LoVo (cell line): ENCODE results near the gene TNS1.

ENCODE experiments used
- DNase-seq: peaks from one replicate; pipeline ENCODE4 v3.0.0-alpha.2; 2016; ENCODE audit warnings: low spot score

The TNS1 gene

DNA sequence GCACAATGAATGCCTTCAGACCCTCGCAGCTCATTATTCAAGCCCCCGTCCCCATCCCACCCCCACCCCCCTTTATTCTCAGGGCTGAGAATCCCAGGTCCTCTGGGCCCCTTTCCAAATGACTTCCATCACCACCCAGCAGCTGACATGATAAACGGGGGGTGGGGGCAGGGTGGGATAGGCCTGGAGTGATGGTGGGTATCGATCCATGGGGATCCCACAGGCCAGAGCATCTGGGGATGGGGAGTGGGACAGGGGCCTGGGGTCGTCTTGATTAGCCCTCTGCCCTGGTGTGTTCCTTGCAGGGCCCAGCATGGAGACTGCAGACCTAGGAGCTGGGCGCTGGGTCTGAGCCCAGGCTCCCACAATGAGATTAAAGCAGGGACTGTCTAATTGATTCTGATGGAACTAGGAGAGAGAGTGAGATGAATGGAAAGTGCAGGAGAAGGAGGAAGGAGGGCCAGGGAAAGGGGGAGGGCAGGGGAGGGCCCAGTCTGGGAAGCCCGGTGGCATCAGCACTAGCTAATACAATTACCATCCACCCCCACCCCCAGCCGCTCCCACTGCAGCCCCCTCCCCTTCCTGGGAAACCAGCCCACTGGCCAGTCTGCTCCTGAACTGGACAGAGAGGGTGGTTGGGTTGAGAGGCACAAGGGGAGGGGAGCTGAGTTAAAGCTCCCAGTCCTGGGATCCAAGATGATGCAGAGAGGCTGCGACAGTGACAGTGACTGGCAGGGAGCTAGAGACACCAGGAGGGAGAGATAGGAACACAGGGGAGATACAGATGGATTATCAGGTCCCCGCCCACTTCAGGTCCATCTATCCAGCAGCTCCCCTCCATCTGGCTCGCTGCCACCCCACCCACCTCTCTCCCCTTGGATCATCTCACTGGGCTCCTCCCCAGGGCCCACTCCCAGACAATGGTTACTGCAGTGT lies 13.1 kb upstream of the TNS1 start:
- DNase-seq = no peak

DNA sequence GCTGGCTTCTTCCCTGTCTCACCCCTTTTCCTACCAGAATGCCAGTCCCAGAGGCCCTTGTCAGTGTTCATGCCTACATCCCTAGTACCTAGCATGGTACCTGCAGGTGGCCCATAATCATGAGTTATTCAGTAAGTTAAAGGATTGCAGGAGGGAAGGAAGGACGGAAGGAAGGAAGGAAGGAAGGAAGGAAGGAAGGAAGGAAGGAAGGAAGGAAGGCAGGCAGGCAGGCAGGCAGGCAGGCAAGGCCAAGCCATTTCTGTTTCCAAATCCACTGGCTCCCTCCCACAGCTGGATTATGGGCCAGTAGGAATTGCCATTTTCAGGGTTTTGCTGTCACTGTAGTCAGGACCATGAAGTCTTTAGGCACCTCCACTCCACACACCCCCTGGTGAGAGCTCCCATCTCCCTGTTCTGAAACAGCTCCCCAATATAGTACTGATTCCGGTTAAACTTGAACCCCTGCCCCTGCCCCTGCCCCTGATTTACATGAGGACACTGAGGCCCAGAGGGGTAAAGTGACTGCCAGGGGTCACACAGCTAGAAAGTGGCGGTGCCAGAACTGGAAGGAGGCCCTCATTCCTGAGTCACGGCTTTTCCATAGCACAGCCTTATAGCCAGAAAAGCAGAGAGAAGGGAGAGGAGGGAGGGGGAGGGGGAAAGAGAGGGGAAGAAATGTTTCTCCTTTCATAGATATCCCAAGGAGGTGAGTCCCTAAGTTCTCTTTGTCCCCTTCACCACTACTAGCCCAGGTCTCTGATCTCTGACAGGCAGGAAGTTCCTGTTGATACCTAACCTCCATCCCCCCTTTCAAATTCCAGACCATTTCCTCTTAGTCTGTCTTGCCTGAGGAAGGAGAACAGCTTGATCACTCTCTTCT lies 12.2 kb upstream of the TNS1 start:
- no peak for DNase-seq

DNA sequence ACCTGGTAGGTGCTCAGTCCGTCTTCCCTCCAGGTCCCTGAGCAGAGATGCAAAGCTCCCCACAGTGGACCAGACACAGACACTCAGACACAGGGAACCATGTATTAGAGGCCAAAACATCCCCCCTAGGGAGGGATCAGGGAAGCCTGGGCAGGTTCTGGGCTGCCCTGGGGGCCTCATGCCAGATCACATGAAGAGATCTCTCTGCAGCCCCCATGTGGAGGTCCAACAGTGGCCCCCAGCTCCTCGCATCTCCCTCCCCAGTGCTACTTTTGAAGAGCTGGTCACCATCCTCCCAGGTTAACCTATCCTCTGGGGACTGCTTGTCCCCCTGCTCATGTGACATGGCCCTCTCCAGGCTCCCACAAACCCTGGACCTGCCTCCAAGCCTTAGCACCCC lies 10.5 kb upstream of the TNS1 start:
- DNase-seq = no peak

DNA sequence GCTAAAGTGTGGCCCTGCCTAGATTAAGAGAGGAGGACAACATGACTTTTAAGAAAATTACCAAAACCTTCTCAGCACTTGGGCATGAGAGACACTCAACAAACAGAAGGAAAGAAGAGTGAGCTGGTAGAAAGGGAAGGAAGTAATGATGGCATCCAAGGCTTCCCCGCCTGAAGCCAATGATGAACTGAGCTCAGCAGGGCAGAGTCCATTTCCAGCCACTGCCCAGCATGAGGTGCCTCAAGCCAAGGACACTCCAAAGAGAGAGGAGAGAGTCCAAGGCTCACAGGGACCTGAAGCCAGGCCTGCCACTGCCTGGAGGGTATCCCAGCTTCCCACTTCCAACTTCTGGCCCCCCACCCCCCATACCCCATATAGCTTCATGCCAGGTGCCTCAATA lies 9.5 kb upstream of the TNS1 start:
- DNase-seq = no peak

DNA sequence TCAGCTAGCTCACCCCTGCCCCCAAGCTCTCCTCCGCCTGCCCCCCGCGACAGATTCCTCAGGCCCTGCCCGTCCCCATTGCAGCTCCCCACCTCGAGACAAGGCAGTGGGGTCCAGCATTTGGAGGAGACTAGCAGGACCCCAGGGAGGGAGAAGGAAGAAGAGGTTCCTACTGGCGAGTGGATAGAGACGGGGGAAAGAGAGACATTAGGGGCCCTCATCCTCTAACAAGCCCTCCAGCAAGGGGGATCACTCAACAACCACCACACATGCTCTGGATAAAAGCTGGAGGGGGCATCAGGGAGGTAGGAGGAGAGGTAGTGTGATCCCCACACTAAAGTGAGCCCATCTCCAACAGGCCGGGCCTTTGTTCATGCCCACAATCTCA lies 8.9 kb upstream of the TNS1 start:
- DNase-seq = no peak

DNA sequence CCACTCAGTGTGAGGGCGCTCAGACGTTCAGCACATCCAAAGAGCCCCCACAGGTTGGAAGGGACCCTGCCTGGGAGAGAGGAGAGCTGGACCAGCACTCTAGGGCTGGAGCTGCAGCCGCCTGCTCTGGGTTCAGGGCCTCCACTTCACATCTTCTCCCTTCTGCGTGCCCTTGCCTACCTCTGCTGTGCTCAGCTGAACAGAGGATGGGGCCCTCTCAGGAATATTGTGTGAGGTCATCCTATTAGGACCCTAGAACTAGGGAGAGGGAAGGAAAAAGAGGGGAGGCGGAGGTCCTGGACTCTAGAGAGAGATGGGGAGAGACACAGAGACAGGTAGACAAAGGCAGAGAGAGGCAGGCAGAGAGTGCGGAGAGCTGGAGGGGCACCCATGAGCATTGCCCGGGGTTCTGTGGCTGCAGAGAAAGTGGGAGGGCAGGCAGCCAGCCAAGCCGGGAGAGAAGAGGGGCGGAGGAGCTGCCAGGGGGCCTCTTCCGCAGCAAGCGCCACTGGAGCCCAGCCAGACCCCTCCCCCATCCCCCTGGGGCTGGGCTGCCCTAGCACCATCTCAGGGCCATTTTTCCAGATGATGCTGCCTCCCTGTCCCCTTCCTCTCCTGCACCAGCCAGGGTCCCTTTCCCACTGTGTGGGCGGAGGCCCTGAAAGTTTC lies 8.3 kb upstream of the TNS1 start:
- DNase-seq = no peak

DNA sequence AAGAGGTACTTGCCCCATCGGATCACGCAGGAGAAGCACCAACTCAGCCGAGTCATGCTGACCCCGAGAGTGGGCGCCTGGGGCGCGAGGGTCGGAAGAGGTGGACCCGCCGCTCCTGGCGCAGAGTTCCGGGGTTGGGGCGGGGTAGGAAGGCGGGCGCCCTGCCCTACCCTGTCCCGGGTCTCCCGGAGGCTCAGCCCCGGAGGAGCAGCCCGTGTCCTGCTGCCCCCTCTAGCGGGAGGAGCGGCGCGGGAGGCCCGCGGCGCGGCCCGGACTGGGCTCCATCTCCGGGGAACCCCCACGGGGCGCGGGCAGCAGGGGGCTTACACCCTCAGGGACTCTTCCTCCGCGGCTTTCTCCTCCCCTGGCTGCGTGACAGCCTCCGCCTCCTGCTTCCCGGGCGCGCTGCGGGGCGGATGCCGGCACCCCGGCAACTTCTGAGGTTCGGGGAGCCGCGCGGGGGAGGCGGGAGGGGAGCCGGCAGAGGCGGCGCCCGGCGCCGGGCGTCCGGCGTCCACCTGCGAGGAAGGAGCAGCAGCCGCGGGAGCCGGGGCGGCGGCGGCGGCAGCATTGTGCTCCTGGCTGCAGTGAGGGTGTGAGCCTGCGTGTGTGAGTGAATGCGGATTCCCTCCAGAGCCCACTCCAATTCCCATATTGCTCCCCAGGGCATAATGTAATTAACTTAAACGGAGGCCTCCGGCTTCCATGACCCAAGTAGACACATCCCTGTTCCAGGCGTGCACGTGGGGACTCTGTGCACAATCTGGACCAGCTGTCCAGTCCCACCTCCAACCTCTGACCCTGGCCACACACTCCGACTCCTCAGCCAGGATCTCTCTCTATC lies 7.6 kb upstream of the TNS1 start:
- peak; percentile 61 for DNase-seq

DNA sequence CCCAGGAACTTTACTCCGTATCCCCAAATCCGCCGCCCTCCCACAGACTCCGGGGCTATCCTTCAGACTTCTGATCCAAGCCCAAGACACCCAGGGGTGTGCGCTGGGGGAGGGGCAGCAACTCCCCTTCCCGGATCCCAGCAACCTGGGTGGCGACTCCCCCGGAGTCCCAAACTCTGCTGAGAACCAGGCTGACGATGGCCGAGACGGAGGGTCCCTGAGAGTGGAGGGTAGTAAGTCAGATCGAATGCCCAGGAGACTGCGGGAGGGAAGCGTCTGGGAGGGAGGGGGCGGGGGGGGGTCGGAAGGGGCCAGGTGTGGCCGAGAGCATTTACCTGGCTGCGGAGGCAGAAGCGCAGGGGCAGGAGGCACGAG lies 7.0 kb upstream of the TNS1 start:
- no peak for DNase-seq

DNA sequence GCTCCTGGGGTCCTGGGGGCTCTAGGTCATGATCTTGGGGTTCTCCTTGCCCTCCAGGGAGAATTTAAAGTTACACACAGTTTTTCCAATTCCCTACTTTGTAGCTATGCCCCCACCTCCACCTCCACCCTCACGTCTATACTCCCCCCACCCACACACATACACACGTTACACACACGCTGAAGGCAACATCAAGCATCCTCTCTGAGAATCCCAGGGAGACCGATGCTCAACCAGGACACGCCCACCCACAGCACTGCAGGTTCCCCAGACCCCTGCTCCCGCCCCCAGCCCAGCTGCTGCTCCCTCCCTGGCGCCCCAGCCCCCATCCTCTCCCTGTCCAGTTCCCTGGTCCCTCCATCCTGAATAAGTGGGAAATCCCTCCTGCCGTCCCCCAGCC lies 6.4 kb upstream of the TNS1 start:
- no peak for DNase-seq

DNA sequence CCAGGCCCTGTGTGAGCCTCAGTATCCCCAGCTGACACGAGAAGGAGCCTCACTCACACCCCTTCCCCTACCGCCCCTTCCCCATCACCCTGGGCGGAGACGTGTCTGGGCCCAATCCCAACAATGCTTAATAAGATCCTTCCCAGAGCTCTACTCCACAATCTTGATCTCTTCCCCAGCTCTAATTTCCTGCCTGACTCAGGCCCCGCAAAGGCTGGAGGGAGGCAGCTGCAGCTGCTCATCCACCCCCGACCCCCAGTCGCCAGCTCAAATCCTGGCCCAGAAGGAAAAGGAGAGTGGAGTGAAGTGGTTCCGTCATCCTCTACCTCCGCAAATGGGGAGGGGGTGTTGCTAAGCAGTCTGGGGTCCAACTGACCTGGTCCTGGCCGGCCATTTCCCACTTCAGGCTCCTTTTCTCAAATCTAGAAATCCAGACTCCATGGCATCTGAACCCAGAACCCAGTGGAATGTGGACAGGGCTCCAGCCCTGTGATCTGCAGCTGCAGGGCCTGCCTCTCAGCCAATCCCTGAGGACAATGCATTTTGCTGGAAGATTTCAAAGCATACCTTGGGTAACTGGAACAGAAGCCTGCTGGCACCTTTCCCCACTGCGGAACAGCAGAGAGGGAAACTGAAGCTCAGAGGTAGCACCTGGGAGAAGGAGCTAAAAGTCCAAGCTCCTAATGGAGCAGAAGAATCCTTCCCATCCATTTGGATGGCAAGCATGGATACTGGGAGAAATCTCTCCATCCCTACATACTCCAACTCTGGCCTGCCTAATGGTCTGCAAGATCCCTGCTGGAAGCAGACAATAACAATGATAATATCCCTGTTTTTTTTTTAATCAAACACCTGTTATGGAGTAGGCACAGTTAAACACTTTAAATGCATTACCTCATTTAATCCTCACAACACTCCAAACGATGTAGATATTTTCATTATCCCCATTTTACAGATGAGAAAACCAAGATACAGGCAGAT lies 5.6 kb upstream of the TNS1 start:
- no peak for DNase-seq

DNA sequence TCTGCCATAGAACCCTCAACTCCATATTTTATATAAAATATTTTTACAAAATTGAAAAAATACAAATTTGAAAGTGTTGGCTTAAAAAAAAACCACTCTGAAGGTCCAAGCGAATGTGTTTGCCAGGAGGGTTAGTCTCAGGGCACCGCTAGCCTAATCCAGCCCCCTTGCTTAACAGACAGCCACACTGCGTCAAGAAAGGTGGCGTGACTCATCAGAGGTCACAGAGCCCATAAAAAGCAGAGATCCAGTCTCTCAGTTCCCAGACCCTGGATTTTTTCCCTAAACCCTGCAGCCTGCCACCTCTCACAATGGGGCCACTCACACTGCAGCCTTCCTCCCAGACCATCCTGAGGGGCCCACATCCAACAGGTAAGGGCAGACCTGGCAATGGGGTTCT lies 3.9 kb upstream of the TNS1 start:
- no peak for DNase-seq

DNA sequence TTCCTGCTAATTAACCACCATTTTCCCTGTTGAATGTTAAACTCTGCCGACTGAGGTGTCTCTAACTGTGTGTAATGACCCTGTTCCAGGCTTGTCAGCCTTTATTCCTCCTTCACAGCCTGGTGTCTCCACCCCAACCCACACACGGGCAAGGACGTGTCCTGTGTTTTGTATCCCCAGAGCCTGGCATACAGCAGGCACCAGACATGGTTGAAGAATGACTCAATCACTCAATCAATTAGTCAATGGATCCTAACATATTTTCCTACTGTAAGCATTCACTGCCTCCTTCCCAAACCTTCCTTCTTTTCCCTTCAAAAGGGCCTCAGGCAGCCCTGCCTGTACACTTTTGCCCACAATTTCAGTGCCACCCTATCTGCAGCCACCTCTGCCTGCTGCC lies 2.7 kb upstream of the TNS1 start:
- no peak for DNase-seq

DNA sequence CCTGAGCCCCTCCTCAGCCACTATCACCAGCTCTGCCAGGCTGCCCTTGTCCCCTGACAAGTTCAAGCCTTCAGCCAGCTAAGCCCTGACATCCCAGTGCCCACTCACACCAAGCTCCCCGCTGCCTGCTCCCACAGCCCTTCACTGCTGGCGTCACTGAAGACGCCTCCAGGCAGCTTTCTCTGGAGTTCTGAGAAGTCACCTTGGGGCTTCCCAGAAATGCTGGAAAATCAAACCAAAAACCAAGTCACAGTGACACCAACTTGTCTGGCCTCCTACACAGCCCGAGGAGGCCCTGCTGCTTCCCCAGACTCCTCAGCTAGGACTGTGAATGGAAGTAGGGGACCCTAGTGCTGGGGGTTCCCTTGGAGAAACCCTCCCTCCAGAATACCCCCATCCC lies 2.2 kb upstream of the TNS1 start:
- DNase-seq = no peak

DNA sequence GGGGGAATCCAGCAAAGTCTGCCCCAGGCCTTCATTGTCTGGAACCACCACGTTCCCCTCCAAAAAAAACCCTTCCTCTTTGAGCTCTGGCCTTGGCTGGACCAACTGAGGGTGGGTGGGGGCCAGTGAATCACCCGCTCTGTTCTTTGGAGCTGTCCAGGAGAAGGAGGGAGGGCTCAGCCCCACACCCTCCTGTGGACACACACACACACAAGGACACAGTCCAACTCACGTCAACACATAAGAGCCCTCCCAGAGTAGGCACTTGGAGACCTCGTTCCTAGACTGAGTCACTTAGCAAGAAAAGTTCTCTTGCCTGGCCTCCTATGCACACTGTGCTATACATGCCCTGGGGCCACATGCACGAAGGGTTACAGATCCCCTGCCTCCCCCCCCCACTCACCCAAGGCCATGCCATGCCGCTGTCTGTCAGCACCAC lies 1.2 kb upstream of the TNS1 start:
- no peak for DNase-seq

DNA sequence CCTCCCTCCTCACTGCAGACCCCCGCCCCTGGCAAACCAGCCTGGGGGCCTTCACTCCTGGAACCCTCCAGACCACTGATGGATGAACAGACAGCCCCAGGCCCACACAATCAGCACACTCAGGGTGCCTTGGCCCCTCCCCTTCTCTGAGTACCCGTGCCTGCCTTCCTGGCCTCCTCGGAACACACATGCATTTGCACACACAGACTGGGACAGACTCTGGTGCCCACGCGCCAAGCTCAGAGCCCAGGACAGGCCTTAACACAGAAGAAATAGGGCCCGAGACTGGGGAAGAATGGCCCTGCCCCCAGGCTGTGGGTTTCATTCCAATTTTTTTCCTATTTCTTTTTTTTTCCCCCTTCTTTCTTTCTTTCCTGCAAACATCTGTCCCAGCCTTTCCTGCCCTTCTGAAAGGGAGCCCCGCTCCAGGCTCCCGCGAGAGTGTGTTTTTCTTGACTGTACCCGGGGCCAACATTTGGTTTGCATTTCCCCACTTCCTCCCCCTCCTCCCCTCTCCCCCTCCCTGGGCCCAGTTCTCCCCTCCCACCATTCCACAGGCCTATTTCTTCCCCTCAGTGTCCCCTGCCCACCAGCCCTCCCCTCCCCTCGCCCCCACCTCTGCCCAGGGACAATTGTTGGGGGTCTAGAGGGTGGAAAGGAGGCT lies 618 bp upstream of the TNS1 start:
- DNase-seq = no peak

DNA sequence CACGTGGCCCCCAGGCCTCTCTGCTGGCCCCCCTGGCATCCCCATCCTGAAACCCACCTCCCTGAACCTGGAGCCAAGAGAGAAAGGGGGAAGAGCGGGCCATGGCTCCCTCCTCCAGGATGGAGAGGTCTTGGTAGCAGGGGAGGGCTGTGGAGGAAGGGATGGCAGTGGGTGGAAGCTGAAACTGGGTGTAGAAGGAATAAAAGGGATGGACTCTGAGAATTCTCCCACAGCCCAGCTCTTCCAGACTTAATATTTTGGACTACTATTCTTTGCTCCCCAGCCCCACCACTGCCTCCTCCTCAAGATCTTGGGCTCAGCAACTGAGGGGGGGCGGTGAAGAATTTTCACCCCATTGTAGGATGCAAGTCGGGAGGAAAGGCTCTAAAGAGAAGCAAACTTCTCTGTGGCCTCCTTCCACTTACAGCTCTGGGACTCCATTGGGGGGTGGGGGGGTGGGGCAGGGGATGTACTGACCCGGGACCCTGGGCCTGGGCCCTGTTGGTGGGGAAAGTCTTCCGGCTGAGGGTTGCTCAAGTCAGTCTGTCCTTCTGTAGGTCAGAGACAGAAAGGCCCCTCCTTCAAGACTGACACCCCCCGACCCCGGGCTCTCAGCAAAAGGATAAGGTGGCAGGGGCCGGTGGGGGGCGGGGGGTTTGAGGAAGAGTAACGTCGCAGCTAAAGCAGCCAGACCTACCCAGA lies 501 bp downstream of the TNS1 start:
- DNase-seq = no peak

DNA sequence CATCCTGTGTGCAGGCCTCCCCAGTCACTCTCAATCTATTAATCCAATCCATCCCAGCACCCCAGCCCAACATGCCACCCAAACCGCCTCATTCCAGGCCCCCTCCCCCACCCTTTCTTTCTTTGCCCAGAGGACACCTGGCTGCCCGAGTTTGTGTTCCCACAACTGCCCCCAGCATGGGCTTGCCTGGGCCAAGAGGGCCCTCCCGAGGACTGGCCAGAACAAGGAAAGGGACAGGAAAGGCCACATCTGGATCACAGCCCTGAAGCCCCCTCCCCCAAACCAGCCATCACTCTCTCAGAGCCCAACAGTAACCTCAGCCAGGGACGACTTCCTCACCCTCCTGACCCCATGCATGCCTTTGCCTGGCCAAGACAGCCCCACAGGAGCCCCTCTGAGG lies 1.2 kb downstream of the TNS1 start:
- DNase-seq = no peak

DNA sequence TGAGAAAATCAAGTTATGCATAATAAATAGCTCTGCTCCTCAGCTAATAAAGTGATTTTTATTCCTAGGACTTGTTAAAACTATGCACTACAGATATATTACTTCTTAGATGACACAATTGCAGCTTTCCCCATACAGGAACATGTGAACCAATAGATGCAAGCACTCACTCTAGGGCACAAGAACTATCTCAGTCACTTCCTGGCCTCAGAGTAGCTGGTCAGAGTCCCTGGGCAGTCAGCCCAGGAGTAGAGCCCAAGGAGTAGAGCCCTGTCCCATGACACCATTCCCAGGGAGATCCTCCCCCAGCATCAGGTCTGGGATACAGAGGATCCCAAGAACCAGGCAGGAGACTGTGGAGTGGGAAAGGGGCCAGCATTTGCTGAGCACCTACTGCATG lies 2.7 kb downstream of the TNS1 start:
- DNase-seq = no peak

DNA sequence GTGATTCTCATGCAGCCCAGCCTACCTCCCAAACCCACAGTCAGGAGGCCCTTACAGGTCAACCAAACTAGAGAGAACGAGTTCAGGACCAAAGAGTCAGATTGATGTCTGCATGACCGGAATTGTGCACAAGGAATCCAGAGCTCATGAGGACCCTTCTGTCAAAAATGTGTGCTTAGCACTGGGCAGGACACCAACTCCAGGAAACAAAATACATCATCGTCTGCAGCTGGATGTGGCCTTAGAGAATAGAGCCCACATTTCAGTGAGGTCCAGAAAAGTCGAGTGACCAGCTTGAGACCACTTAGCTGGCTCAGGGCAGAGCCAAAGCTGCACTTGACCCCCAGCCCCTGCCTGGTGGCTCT lies 3.2 kb downstream of the TNS1 start:
- DNase-seq = no peak
